IMR-90 (cell line): ENCODE results near the gene RGS3. TPM values are rescaled to one million over a fixed set of nuclear protein-coding genes. Genes with fewer than 3 reads are reported as not detected.
A peak's percentile ranks its signal among the peaks of the same experiment; 100 is the strongest.

ENCODE experiments used
- ATAC-seq: fragments of 200-7000 bp; cut with Tn5 transposase; 2 replicates; pipeline ENCODE4 v1.9.1; 2020; ENCODE audit warnings: low read depth, mild to moderate bottlenecking, moderate library complexity
- BruUV-seq: library from RNA; stranded (reverse); fragments of 400-500 nt; replicated peaks from 2 replicates; lab custom pipeline; 2021; lab: Mats Ljungman, UMichigan
- CTCF ChIA-PET: fragments of 300-600 bp; formaldehyde crosslinking; extraction: SDS; loops from one replicate; lab custom pipeline; 2021; ENCODE audit warnings: antibody characterized with exemption; lab: Yijun Ruan, JAX
- POLR2A ChIA-PET: fragments of 300-600 bp; sonication (Branson Sonifier 250); formaldehyde crosslinking; loops from one replicate; lab custom pipeline; 2022; ENCODE audit warnings: antibody characterized with exemption; ENCODE audit not compliant: unreplicated experiment; lab: Charles Lee
- DNase-seq: peaks from one replicate; pipeline ENCODE4 v3.0.0; 2013
- H2AFZ ChIP-seq: replicated peaks from 2 replicates; pipeline ENCODE3; 2013; ENCODE audit warnings: low read length, mild to moderate bottlenecking; ENCODE audit not compliant: poor library complexity
- H2AK5ac ChIP-seq: 2 replicates; pipeline ENCODE4 v1.6.1; 2013; ENCODE audit warnings: low read depth, low read length, inconsistent platforms
- H2AK9ac ChIP-seq: replicated peaks from 2 replicates; pipeline ENCODE3; 2013; ENCODE audit warnings: mild to moderate bottlenecking, low read depth, low read length, moderate library complexity; ENCODE audit not compliant: poor library complexity
- H2BK120ac ChIP-seq: 2 replicates; pipeline ENCODE4 v1.6.1; 2013; ENCODE audit warnings: low read depth, low read length, inconsistent platforms
- H2BK15ac ChIP-seq: 3 replicates; pipeline ENCODE4 v1.6.1; 2013; ENCODE audit warnings: low read depth, low read length, inconsistent platforms
- H2BK20ac ChIP-seq: 2 replicates; pipeline ENCODE4 v1.6.1; 2013; ENCODE audit warnings: low read depth, mild to moderate bottlenecking, inconsistent platforms, low read length, moderate library complexity
- H2BK5ac ChIP-seq: 2 replicates; pipeline ENCODE4 v1.6.1; 2013; ENCODE audit warnings: mild to moderate bottlenecking, low read depth, low read length, inconsistent platforms; ENCODE audit not compliant: poor library complexity, severe bottlenecking
- H3K14ac ChIP-seq: replicated peaks from 2 replicates; pipeline ENCODE4 v1.6.1; 2013; ENCODE audit warnings: low read depth, low read length, inconsistent platforms
- H3K18ac ChIP-seq: 2 replicates; pipeline ENCODE4 v1.6.1; 2013; ENCODE audit warnings: low read depth, low read length, control low read depth
- H3K23ac ChIP-seq: 2 replicates; pipeline ENCODE4 v1.6.1; 2013; ENCODE audit warnings: low read depth, low read length, inconsistent platforms
- H3K27ac ChIP-seq: 2 replicates; pipeline ENCODE4 v1.5.1; 2013; ENCODE audit warnings: mild to moderate bottlenecking, control low read depth, low read length; ENCODE audit not compliant: insufficient read depth
- H3K27me3 ChIP-seq: 2 replicates; pipeline ENCODE4 v1.6.1; 2013; ENCODE audit warnings: low read length; ENCODE audit not compliant: control insufficient read depth, insufficient read depth
- H3K36me3 ChIP-seq: 2 replicates; pipeline ENCODE4 v1.6.1; 2013; ENCODE audit warnings: low read length, mixed read lengths; ENCODE audit not compliant: control insufficient read depth, insufficient read depth
- H3K4ac ChIP-seq: 2 replicates; pipeline ENCODE4 v1.6.1; 2013; ENCODE audit warnings: low read depth, low read length, inconsistent platforms
- H3K4me1 ChIP-seq: 2 replicates; pipeline ENCODE4 v1.6.1; 2013; ENCODE audit warnings: low read length, mixed read lengths; ENCODE audit not compliant: control insufficient read depth, insufficient read depth
- H3K4me2 ChIP-seq: 2 replicates; pipeline ENCODE4 v1.6.1; 2013; ENCODE audit warnings: low read depth, mild to moderate bottlenecking, control low read depth, low read length, moderate library complexity
- H3K4me3 ChIP-seq: 2 replicates; pipeline ENCODE4 v1.5.1; 2013; ENCODE audit warnings: low read depth, mild to moderate bottlenecking, control low read depth, low read length, moderate library complexity; ENCODE audit not compliant: insufficient read depth
- H3K56ac ChIP-seq: 2 replicates; pipeline ENCODE4 v1.6.1; 2013; ENCODE audit warnings: low read length, inconsistent platforms; ENCODE audit not compliant: insufficient read depth; ENCODE audit errors: extremely low read depth
- H3K79me1 ChIP-seq, 2 experiments: 2 replicates each; pipeline ENCODE4 v1.6.1; 2013; ENCODE audit warnings: low read length in 2 of 2, inconsistent platforms in 1 of 2, low read depth in 1 of 2
- H3K9ac ChIP-seq: 2 replicates; pipeline ENCODE4 v1.6.1; 2013; ENCODE audit warnings: low read depth, low read length, control low read depth
- H3K9me1 ChIP-seq: 2 replicates; pipeline ENCODE4 v1.6.1; 2013; ENCODE audit warnings: low read length, inconsistent platforms; ENCODE audit not compliant: insufficient read depth
- H3K9me3 ChIP-seq: 2 replicates; pipeline ENCODE4 v1.6.1; 2013; ENCODE audit warnings: low read length; ENCODE audit not compliant: control insufficient read depth, insufficient read depth
- H4K20me1 ChIP-seq: 2 replicates; pipeline ENCODE4 v1.6.1; 2013; ENCODE audit warnings: low read length, inconsistent platforms; ENCODE audit not compliant: insufficient read depth
- H4K5ac ChIP-seq: 2 replicates; pipeline ENCODE4 v1.6.1; 2013; ENCODE audit warnings: mild to moderate bottlenecking, low read depth, low read length, control low read depth
- H4K8ac ChIP-seq, 2 experiments: 2 replicates each; pipeline ENCODE4 v1.6.1; 2013; ENCODE audit warnings: low read depth in 2 of 2, low read length in 2 of 2, control low read depth in 1 of 2, inconsistent platforms in 1 of 2
- H4K91ac ChIP-seq: 2 replicates; pipeline ENCODE4 v1.6.1; 2013; ENCODE audit warnings: low read depth, low read length, inconsistent platforms; ENCODE audit not compliant: insufficient read depth
- BHLHE40 ChIP-seq: fragments of 150-350 bp; IDR thresholded peaks from 2 replicates; pipeline ENCODE4 v1.6.1; 2016; ENCODE audit warnings: mild to moderate bottlenecking, low read depth, low read length
- CEBPB ChIP-seq: IDR thresholded peaks from 2 replicates; pipeline ENCODE4 v1.6.1; 2012; ENCODE audit warnings: low read depth, low read length, improper control_type of control experiment
- CHD1 ChIP-seq: IDR thresholded peaks from 2 replicates; pipeline ENCODE4 v1.6.1; 2012; ENCODE audit warnings: low read depth, low read length, improper control_type of control experiment
- CTCF ChIP-seq: conservative IDR thresholded peaks from 2 replicates; pipeline ENCODE4 v1.5.1; 2012; ENCODE audit warnings: mild to moderate bottlenecking, low read depth, low read length, improper control_type of control experiment
- ELK1 ChIP-seq: fragments of 150-350 bp; IDR thresholded peaks from 2 replicates; pipeline ENCODE4 v1.6.1; 2016; ENCODE audit warnings: low read depth, mild to moderate bottlenecking, low read length, moderate library complexity, borderline replicate concordance
- MAFK ChIP-seq: IDR thresholded peaks from 2 replicates; pipeline ENCODE4 v1.6.1; 2012; ENCODE audit warnings: low read depth, low read length, improper control_type of control experiment
- MAZ ChIP-seq: IDR thresholded peaks from 2 replicates; pipeline ENCODE4 v1.6.1; 2012; ENCODE audit warnings: low read depth, mild to moderate bottlenecking, low read length, improper control_type of control experiment, moderate library complexity, borderline replicate concordance
- MXI1 ChIP-seq: IDR thresholded peaks from 2 replicates; pipeline ENCODE4 v1.6.1; 2012; ENCODE audit warnings: low read depth, mild to moderate bottlenecking, low read length, moderate library complexity, borderline replicate concordance
- NFE2L2 ChIP-seq: fragments of 150-350 bp; IDR thresholded peaks from 2 replicates; pipeline ENCODE4 v1.6.1; 2016; ENCODE audit warnings: low read depth, mild to moderate bottlenecking, low read length
- POLR2A ChIP-seq: IDR thresholded peaks from 2 replicates; pipeline ENCODE4 v1.6.1; 2012; ENCODE audit warnings: mild to moderate bottlenecking, low read depth, low read length
- RAD21 ChIP-seq: IDR thresholded peaks from 2 replicates; pipeline ENCODE4 v1.6.1; 2012; ENCODE audit warnings: low read length, improper control_type of control experiment
- RCOR1 ChIP-seq: IDR thresholded peaks from 2 replicates; pipeline ENCODE4 v1.6.1; 2012; ENCODE audit warnings: mild to moderate bottlenecking, low read length, improper control_type of control experiment; ENCODE audit not compliant: insufficient replicate concordance
- RFX5 ChIP-seq: IDR thresholded peaks from 2 replicates; pipeline ENCODE4 v1.8.0; 2012; ENCODE audit warnings: low read depth, mild to moderate bottlenecking, low read length, moderate library complexity
- SMC3 ChIP-seq: fragments of 150-350 bp; IDR thresholded peaks from 2 replicates; pipeline ENCODE4 v1.6.1; 2016; ENCODE audit warnings: low read depth, mild to moderate bottlenecking, antibody characterized with exemption, low read length, moderate library complexity
- USF2 ChIP-seq: fragments of 150-350 bp; IDR thresholded peaks from 2 replicates; pipeline ENCODE4 v1.6.1; 2017; ENCODE audit warnings: mild to moderate bottlenecking, antibody characterized with exemption, low read length, low read depth
- WGBS, 2 experiments: methylation state at CpG; one replicate each; pipeline versions ENCODE4 v1.1.5 to v1.1.7; 2013; ENCODE audit warnings: missing lambda C conversion rate in 2 of 2; ENCODE audit not compliant: insufficient read length in 1 of 2; ENCODE audit errors: extremely low coverage in 2 of 2; 5-methylcytosine and 5-hydroxymethylcytosine counted together
- dilution Hi-C: fragments of 300-500 bp; cut with HindIII; formaldehyde crosslinking; loops from one replicate; pipeline ENCODE4 v1.14.3; 2018; ENCODE audit warnings: low sequenced_read_pairs; ENCODE audit not compliant: unreplicated experiment
- in situ Hi-C: fragments of 300-500 bp; cut with MboI; formaldehyde crosslinking; loops from 3 replicates; pipeline ENCODE4 v1.14.3; 2019; ENCODE audit warnings: low sequenced_read_pairs, inconsistent platforms, mixed read lengths
- intact Hi-C: fragments of 100-400 bp; cut with micrococcal nuclease; formaldehyde crosslinking; loops from 2 replicates; pipeline ENCODE4 v1.10.0; 2022
- polyA plus RNA-seq, 3 experiments: library from polyadenylated mRNA; depleted of rRNA; stranded (reverse); fragments of >200 nt; gene quantifications; 2 replicates each; pipeline ENCODE4 v1.2.3, GENCODE V29; 2012; ENCODE audit warnings: low replicate concordance in 1 of 3
- total RNA-seq: library from RNA; depleted of rRNA; stranded (reverse); fragments of >200 nt; gene quantifications from 2 replicates; pipeline ENCODE4 v1.2.3, GENCODE V29; 2012

The RGS3 gene
- total and polyA plus RNA-seq, 2 of the 4 experiments (the other 2 are of a cell fraction): 51.8 to 65.6 TPM

GRCh38 chr9:113631137-113631765 is 167.7 kb downstream of the RGS3 start:
- ChIA-PET POLR2A (no interaction called here), CTCF (no interaction called here)
- H4K5ac ChIP-seq: no peak overlapping the region
- peak overlapping the region; percentile 42; the same call in 1 of the 2 replicates for H2AK5ac ChIP-seq
- peak overlapping the region; percentile 7; the same call in 1 of the 2 replicates for H4K91ac ChIP-seq
- dilution Hi-C loops (no loop called here), in situ Hi-C loops (no loop called here), intact Hi-C loops (no loop called here)
- H3K4me3 ChIP-seq: no peak overlapping the region
- H3K9me3 ChIP-seq: no peaks in the 10 kb centered on the region
- no peak overlapping the region for H2BK5ac ChIP-seq
- ATAC-seq (no peak), DNase-seq (no peak)
- H3K4ac ChIP-seq: peak overlapping the region; percentile 53
- no peak overlapping the region for H3K23ac ChIP-seq
- H3K36me3 ChIP-seq: no peaks in the 10 kb centered on the region
- H3K27me3 ChIP-seq: no peaks in the 10 kb centered on the region
- H2AK9ac ChIP-seq: peak overlapping the region; percentile 26
- H3K4me2 ChIP-seq: no peak overlapping the region
- no peaks in the 10 kb centered on the region for H4K20me1 ChIP-seq
- H3K56ac ChIP-seq: no peak overlapping the region
- peaks cover 41% of the 10 kb centered on the region for H3K4me1 ChIP-seq
- H3K79me1 ChIP-seq: 0 out of 4 replicates have a peak, but pooled peaks cover 0 to 2% of the 10 kb centered on the region in 2 experiments
- no peak overlapping the region; the same call in 1 of the 2 replicates for H3K14ac ChIP-seq
- H3K27ac ChIP-seq: no peak overlapping the region
- peak overlapping the region; percentile 63; the same call in 1 of the 2 replicates for H2BK120ac ChIP-seq
- peak overlapping the region; percentile 52 for H2BK20ac ChIP-seq
- H3K9me1 ChIP-seq: peaks cover 26% of the 10 kb centered on the region
- H2BK15ac ChIP-seq: 0 out of 3 replicates have a peak overlapping the region, but pooled peaks have one; percentile 1
- no TSS peak for BruUV-seq
- no peak overlapping the region for H4K8ac ChIP-seq
- peak overlapping the region; percentile 19 for H2AFZ ChIP-seq
- no peak overlapping the region for H3K18ac ChIP-seq
- H3K9ac ChIP-seq: no peak overlapping the region
- 83% methylated on average over 7 of the region's 10 CpGs; no CpG with 5 or more reads in 1 of the 2 experiments for WGBS, 2 experiments
- TF ChIP-seq CTCF (no peak), CEBPB (no peak), NFE2L2 (no peak), MXI1 (no peak), CHD1 (no peak), RAD21 (no peak), USF2 (no peak), RFX5 (no peak), ELK1 (no peak), RCOR1 (no peak), MAFK (no peak; the same call in 1 of the 2 replicates), MAZ (no peak), BHLHE40 (no peak), POLR2A (no peak), SMC3 (no peak)
